NB4 (cell line): ENCODE measurements around the gene LTB4R.

Experiments
- DNase-seq: peaks from one replicate; pipeline ENCODE4 v3.0.0; 2010; ENCODE audit warnings: low read depth
- H3K4me3 ChIP-seq: one replicate; pipeline ENCODE4 v1.5.1; 2011; ENCODE audit warnings: mild to moderate bottlenecking, low read depth, low read length, moderate library complexity
- MYC ChIP-seq: IDR thresholded peaks from 2 replicates; pipeline ENCODE4 v1.6.1; 2011; ENCODE audit warnings: low read depth, low read length
- POLR2A ChIP-seq: IDR thresholded peaks from 2 replicates; pipeline ENCODE4 v1.6.1; 2011; ENCODE audit warnings: mild to moderate bottlenecking; ENCODE audit not compliant: insufficient read length; ENCODE audit errors: extremely low read depth
- TF ChIP-seq, protein P1 (sequence below): IDR thresholded peaks from 2 replicates; pipeline ENCODE4 v1.6.1; 2011; ENCODE audit warnings: low read depth, low read length
- TF ChIP-seq, protein P2 (sequence below): IDR thresholded peaks from one replicate; pipeline ENCODE4 v1.5.1; 2012; ENCODE audit warnings: low read depth, low read length

LTB4R gene

DNA sequence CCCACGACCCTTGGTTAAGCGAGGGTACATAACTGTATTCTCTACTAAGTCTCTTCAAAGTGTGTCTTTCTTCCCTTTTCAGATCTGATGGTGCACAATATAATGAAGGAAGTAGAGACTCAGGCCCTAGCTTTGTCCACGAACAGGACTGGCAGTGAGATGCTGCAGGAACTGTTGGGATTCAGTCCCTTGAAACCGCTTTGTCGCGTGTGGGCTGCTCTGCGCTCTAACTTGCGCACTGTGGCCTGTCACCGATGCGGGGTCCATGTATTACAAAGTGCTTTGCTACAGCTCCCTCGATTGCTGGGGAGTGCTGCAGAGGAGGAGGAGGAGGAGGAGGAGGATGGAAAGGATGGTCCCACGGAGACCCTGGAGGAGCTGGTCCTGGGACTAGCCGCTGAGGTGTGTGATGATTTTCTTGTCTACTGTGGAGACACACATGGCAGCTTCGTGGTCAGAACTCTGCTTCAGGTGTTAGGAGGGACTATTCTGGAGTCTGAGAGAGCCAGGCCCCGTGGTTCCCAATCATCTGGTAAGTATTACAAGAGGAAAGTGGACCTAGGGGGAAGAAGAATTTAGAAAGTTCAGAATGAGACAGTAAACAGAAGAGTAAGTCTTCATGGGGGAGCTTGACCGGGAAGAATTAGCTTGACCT is 10.8 kb upstream of the LTB4R start:
- peak overlapping the region; percentile 98 for H3K4me3 ChIP-seq
- TF ChIP-seq POLR2A (no peak), MYC (no peak)
- TF ChIP-seq, protein P1, sequence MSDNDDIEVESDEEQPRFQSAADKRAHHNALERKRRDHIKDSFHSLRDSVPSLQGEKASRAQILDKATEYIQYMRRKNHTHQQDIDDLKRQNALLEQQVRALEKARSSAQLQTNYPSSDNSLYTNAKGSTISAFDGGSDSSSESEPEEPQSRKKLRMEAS = no peak
- TF ChIP-seq, protein P2, sequence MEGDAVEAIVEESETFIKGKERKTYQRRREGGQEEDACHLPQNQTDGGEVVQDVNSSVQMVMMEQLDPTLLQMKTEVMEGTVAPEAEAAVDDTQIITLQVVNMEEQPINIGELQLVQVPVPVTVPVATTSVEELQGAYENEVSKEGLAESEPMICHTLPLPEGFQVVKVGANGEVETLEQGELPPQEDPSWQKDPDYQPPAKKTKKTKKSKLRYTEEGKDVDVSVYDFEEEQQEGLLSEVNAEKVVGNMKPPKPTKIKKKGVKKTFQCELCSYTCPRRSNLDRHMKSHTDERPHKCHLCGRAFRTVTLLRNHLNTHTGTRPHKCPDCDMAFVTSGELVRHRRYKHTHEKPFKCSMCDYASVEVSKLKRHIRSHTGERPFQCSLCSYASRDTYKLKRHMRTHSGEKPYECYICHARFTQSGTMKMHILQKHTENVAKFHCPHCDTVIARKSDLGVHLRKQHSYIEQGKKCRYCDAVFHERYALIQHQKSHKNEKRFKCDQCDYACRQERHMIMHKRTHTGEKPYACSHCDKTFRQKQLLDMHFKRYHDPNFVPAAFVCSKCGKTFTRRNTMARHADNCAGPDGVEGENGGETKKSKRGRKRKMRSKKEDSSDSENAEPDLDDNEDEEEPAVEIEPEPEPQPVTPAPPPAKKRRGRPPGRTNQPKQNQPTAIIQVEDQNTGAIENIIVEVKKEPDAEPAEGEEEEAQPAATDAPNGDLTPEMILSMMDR = no peak
- DNase-seq = no peak

DNA sequence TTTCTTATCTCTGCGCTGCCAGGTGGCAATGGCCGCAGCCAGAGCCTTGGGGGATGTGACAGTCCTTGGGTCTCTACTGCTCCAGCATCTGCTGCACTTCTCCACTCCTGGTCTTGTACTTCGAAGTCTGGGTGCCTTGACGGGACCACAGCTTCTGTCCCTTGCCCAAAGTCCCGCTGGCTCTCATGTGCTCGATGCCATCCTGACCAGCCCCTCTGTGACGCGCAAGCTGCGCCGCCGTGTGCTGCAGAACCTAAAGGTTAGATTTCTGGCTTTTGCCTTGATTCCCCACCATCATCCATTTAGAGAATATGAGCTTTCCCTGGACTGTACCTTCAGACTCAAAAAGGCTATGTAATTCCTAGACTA is 7.3 kb upstream of the LTB4R start:
- H3K4me3 ChIP-seq = no peak overlapping the region
- TF ChIP-seq, protein P1 = no peak
- TF ChIP-seq, protein P2 = no peak
- TF ChIP-seq MYC (no peak), POLR2A (no peak)
- no peak for DNase-seq

DNA sequence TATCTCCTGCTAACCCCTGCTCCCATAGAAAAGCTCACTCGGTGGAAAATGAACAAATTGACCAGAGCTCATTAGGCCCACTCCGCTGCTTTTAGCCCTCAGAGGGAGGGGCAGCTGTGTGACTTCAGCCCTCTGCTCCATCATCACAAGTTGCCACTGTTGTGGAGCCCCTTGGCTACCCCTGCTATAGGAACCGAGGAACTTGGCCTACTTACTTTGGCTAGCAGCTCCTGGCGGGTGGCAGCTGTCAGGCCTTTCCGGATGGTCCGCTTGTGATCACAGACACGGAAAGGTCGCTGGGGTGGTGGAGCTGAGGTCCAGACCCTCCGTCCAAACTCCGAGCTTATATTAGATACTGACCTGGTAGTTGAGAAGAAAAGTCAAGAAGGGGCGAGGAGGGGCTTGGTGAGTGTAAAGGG is 4.1 kb upstream of the LTB4R start:
- TF ChIP-seq MYC (no peak), POLR2A (no peak)
- TF ChIP-seq, protein P2 = no peak
- TF ChIP-seq, protein P1 = no peak
- DNase-seq = no peak
- H3K4me3 ChIP-seq = no peak overlapping the region

DNA sequence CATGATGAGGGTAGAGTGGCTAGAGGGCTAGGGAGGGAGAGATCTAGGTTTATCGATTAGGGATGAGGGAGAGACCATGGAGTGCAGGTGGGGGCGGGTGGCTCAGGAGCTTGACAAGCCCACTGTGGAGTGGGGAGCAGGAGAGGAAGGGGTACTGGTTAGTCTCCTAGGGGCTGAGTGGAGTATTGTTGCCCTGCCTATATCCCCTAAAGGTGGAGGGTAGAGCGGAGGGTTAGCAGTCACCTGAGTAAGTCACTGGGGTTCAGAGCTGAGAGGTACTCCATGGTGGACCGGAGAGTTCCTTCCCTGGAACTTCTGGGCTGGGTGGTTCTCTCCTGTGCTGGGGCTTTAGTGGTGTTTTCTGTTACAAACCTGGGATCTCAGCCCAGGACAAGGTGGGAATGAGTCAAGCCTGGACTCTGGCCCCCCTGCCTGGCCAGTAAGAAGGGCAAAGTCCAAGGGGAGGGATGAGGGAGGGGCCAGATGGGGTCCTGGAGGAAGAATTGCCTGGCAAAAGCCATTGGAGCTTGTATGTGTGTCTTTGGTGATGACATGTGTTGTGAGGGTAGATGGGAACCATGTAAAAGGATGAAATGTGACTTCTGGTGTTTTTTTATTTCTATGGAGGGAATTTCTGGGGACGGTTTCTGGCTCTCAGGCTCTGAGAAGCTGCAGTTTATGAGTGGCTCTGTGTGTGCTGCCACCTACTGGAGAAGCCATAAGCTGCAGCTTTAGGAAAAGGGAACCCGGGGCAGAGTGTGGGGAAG is 3.5 kb upstream of the LTB4R start, which contains the start of gene CIDEB:
TSS of gene CIDEB (minus strand) at position 403 of the 767 bp plus-strand sequence. CDS start at position 284, 119 bp downstream.
- TF ChIP-seq POLR2A (no peak), MYC (no peak)
- TF ChIP-seq, protein P2 = peak; percentile 94
- TF ChIP-seq, protein P1 = no peak
- peak; percentile 73 for DNase-seq
- no peak within 1 kb of the TSS for H3K4me3 ChIP-seq

DNA sequence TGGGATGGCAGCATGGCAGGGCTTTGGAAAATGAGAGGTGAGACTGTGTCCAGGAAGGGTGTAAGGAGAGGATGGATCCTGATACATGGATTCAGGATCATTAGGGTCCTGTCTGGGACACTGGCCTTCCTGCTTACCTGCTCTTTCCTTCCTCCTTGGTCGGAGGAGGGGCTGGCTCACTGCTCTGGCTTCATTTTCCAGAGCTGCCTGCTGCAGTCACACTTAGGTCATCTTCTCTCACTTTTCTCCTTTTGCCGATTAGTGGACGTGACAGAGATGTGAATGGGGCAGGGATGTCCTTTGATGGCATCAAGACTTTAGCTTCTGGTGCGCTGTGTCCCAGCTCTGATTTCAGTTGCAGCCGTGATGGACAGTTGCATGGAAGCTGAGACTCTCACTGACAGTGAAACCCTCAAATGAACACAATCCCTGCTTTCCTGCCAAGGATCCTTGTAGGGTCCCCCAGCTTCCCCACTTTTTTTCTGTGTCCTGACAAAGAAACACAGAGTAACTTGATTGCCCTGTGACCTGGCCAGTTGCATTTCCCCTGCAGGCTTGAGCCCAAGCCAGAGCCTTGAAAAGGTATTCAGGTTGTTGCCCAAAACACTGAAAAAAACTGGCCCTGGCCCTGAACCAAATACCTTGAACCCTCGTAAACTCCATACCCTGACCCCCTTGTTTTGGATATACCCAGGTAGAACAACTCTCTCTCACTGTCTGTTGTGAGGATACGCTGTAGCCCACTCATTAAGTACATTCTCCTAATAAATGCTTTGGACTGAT is 2.8 kb upstream of the LTB4R start:
- no peak overlapping the region for H3K4me3 ChIP-seq
- TF ChIP-seq, protein P2 = no peak
- TF ChIP-seq, protein P1 = no peak
- no peak for TF ChIP-seq MYC
- TF ChIP-seq POLR2A = no peak
- no peak for DNase-seq
